NB4 (cell line): ENCODE measurements around the gene MAB21L2.

Source experiments
- POLR2A ChIP-seq: IDR thresholded peaks from 2 replicates; pipeline ENCODE4 v1.6.1; 2011; ENCODE audit warnings: mild to moderate bottlenecking; ENCODE audit not compliant: insufficient read length; ENCODE audit errors: extremely low read depth
- TF ChIP-seq, protein P1 (sequence below): IDR thresholded peaks from 2 replicates; pipeline ENCODE4 v1.6.1; 2011; ENCODE audit warnings: low read depth, low read length
- TF ChIP-seq, protein P2 (sequence below): IDR thresholded peaks from one replicate; pipeline ENCODE4 v1.5.1; 2012; ENCODE audit warnings: low read depth, low read length

DNA sequence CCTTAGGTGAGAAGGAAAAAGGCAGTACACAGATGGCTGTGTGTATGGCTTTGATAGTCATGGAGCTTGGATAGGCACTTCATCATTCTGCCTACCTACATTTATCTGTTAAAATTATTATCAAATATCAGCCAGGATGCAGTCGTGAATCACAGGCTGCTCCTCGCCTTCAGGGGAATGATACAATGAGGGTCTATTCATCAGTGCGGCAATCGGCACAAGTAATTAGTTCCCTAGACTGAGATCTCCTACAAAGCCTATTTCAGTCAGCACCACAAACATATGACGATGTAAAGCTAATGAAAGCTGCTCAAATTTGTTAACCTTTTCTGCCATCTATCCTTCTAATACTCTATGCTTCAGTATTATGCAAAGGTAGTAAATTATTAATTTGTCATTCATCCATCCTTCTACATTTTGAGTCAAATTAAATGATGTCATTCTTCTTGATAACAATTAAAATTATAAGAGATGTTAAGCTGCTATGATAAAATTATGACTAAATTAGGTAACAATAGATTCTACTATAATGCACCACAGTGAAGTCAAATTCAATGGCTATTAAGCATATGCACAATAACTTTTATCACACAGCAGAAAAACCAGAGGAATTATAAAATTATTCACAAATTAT lies 19.0 kb downstream of the MAB21L2 start:
- TF ChIP-seq POLR2A = no peak
- TF ChIP-seq, protein P1, sequence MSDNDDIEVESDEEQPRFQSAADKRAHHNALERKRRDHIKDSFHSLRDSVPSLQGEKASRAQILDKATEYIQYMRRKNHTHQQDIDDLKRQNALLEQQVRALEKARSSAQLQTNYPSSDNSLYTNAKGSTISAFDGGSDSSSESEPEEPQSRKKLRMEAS = no peak
- TF ChIP-seq, protein P2, sequence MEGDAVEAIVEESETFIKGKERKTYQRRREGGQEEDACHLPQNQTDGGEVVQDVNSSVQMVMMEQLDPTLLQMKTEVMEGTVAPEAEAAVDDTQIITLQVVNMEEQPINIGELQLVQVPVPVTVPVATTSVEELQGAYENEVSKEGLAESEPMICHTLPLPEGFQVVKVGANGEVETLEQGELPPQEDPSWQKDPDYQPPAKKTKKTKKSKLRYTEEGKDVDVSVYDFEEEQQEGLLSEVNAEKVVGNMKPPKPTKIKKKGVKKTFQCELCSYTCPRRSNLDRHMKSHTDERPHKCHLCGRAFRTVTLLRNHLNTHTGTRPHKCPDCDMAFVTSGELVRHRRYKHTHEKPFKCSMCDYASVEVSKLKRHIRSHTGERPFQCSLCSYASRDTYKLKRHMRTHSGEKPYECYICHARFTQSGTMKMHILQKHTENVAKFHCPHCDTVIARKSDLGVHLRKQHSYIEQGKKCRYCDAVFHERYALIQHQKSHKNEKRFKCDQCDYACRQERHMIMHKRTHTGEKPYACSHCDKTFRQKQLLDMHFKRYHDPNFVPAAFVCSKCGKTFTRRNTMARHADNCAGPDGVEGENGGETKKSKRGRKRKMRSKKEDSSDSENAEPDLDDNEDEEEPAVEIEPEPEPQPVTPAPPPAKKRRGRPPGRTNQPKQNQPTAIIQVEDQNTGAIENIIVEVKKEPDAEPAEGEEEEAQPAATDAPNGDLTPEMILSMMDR = no peak
